ENCODE results near the gene PARD3. TPM values are rescaled to one million over a fixed set of nuclear protein-coding genes. Genes with fewer than 3 reads are reported as not detected.
A peak's percentile ranks its signal among the peaks of the same experiment; 100 is the strongest.

PARD3 gene
- total and polyA plus RNA-seq, 2 experiments from 2014 or later: 47.2 to 59.7 TPM

- 0% methylated on average over 21 of the region's 77 CpGs for WGBS (ENCODE audit: low lambda C conversion rate, missing lambda C conversion rate)
- Histone ChIP-seq H3K4me2 (peak overlapping the region; percentile 93), H3K9me2 (replicated peaks; ENCODE audit: insufficient read depth) (no peaks in the 10 kb centered on the region), H3K27ac (peak overlapping the region; percentile 97), H3K4me1 (ENCODE audit: insufficient read depth) (peaks cover 18% of the 10 kb centered on the region), H2AFZ (peak overlapping the region; percentile 92), H3K9me3 (ENCODE audit: low read depth) (no peaks in the 10 kb centered on the region), H4K20me1 (ENCODE audit: insufficient read depth, poor library complexity, severe bottlenecking) (peaks cover 43% of the 10 kb centered on the region), H3K4me3 (peak overlapping the region; percentile 94), H3K36me3 (replicated peaks; ENCODE audit: insufficient read depth, low read depth) (no peaks in the 10 kb centered on the region), H3K79me2 (peaks cover 50% of the 10 kb centered on the region), H3K27me3 (no peaks in the 10 kb centered on the region)
- peak; percentile 82 for DNase-seq (ENCODE audit: low spot score)
- TF ChIP-seq EZH2phosphoT487 (IDR thresholded peaks at IDR 0.05; ENCODE audit: low read depth, severe bottlenecking, unreplicated experiment): no peak
- TF ChIP-seq EZH2 (IDR thresholded peaks at IDR 0.05; ENCODE audit: borderline replicate concordance): no peak
- no peak for TF ChIP-seq CTCF (IDR thresholded peaks at IDR 0.05; ENCODE audit: poor library complexity)
Measured at GRCh38 chr10:34814223-34814912, 728 bp downstream of the PARD3 start.

DNA sequence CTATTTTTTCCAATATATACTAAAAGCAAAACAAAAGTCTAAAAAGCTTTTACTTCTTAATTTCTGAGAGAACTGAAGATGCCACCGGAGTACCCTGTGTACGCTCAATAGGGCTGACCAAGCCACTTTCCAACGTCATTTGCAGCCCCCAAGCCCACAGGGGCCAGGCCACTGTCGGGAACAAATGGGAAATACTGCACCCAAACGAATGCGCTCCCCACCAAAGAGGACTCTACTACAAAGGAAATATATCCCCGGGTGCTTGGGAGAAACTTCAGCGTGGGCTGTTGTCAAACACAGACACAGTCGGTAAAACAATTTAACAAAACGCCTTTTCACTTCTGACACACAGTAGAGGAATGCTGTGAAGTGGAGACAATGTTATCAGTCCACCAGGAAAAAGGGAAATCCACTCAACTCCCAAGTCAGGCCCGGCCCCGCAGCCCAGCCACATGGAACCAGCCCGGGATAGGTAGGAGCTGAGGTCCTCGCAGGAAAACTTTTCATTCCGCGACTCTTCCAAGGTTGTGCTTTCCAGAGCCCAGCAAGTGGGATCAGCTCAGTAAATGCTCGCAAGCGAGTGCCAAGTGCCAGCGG is 1.4 kb downstream of the PARD3 start:
- H3K4me3 ChIP-seq: peak overlapping the region; percentile 94
- TF ChIP-seq CTCF (IDR thresholded peaks at IDR 0.05; ENCODE audit: poor library complexity): no peak
- H2AFZ ChIP-seq: peak overlapping the region; percentile 92
- peak overlapping the region; percentile 93 for H3K4me2 ChIP-seq
- peak overlapping the region; percentile 97 for H3K27ac ChIP-seq
- peak; percentile 47 for DNase-seq (ENCODE audit: low spot score)
- WGBS (ENCODE audit: low lambda C conversion rate, missing lambda C conversion rate): 4% methylated on average over 18 of the region's 19 CpGs
- H3K36me3 ChIP-seq (replicated peaks; ENCODE audit: insufficient read depth, low read depth): no peaks in the 10 kb centered on the region
- no peaks in the 10 kb centered on the region for H3K9me2 ChIP-seq (replicated peaks; ENCODE audit: insufficient read depth)
- peaks cover 49% of the 10 kb centered on the region for H4K20me1 ChIP-seq (ENCODE audit: insufficient read depth, poor library complexity, severe bottlenecking)
- H3K4me1 ChIP-seq (ENCODE audit: insufficient read depth): peaks cover 21% of the 10 kb centered on the region
- H3K27me3 ChIP-seq: no peaks in the 10 kb centered on the region
- peaks cover 55% of the 10 kb centered on the region for H3K79me2 ChIP-seq
- no peaks in the 10 kb centered on the region for H3K9me3 ChIP-seq (ENCODE audit: low read depth)

DNA sequence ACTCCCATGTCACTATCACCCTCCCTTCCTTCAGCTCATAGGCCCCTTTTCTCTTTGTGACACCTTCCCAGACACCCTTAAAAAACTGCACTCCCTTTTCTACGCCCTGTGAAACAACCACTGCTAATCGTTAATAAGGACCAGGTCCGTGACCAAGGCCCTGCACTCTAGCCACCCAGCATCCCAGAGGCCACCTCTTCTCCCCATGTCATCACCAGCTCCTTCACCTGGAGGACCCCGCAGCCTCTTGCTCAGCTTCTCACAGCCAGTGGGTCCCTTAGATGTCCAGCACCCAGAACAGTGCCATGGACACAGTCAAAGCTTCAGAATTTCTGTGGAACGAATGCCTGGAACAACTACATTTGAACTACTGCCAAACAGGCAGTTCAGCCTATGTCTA is 2.3 kb downstream of the PARD3 start:
- no peaks in the 10 kb centered on the region for H3K9me3 ChIP-seq (ENCODE audit: low read depth)
- no peak for DNase-seq (ENCODE audit: low spot score)
- peak overlapping the region; percentile 93 for H3K4me2 ChIP-seq
- no peak overlapping the region for H3K27ac ChIP-seq
- 80% methylated on average over 5 of the region's 5 CpGs for WGBS (ENCODE audit: low lambda C conversion rate, missing lambda C conversion rate)
- H4K20me1 ChIP-seq (ENCODE audit: insufficient read depth, poor library complexity, severe bottlenecking): peaks cover 59% of the 10 kb centered on the region
- H3K79me2 ChIP-seq: peaks cover 65% of the 10 kb centered on the region
- H3K36me3 ChIP-seq (replicated peaks; ENCODE audit: insufficient read depth, low read depth): no peaks in the 10 kb centered on the region
- peaks cover 28% of the 10 kb centered on the region for H3K4me1 ChIP-seq (ENCODE audit: insufficient read depth)
- H3K27me3 ChIP-seq: no peaks in the 10 kb centered on the region
- no peak overlapping the region for H2AFZ ChIP-seq
- no peak for TF ChIP-seq EZH2 (IDR thresholded peaks at IDR 0.05; ENCODE audit: borderline replicate concordance)
- no peaks in the 10 kb centered on the region for H3K9me2 ChIP-seq (replicated peaks; ENCODE audit: insufficient read depth)
- no peak overlapping the region for H3K4me3 ChIP-seq

DNA sequence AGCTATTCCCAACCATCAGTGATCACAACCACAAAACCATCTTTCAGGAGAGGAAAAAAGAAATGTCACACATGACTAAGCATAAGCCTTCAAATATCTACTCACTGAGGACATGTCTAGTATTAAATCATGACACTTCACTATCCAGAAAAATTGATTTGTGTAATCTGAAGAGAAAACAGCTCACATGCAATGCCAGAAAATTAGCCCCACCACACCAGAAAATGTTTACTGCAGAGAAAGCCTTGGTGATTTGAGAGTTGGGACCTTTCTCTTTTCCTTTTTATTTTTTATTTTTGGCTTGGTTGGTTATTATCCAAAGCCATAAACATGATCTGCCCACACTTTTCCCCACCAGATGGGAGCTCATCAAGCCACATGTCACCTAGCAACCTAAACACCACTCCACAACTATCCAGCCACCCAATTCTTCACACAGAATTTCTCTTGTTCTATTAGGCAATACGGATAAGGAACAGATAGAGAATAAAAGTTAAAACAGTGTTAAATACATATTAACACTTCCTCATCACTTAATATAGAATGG is 3.1 kb downstream of the PARD3 start:
- Histone ChIP-seq H3K9me3 (ENCODE audit: low read depth) (no peaks in the 10 kb centered on the region), H3K4me3 (no peak overlapping the region), H4K20me1 (ENCODE audit: insufficient read depth, poor library complexity, severe bottlenecking) (peaks cover 66% of the 10 kb centered on the region), H3K36me3 (replicated peaks; ENCODE audit: insufficient read depth, low read depth) (no peaks in the 10 kb centered on the region), H3K4me1 (ENCODE audit: insufficient read depth) (peaks cover 28% of the 10 kb centered on the region), H3K27me3 (no peaks in the 10 kb centered on the region), H3K79me2 (peaks cover 72% of the 10 kb centered on the region), H3K27ac (no peak overlapping the region), H3K9me2 (replicated peaks; ENCODE audit: insufficient read depth) (no peaks in the 10 kb centered on the region), H2AFZ (no peak overlapping the region), H3K4me2 (no peak overlapping the region)
- TF ChIP-seq EZH2 (IDR thresholded peaks at IDR 0.05; ENCODE audit: borderline replicate concordance) (no peak), CTCF (IDR thresholded peaks at IDR 0.05; ENCODE audit: poor library complexity) (no peak), EZH2phosphoT487 (IDR thresholded peaks at IDR 0.05; ENCODE audit: low read depth, severe bottlenecking, unreplicated experiment) (no peak)
- no peak for DNase-seq (ENCODE audit: low spot score)
- WGBS (ENCODE audit: low lambda C conversion rate, missing lambda C conversion rate): 100% methylated on average over 1 of the region's 1 CpG
